ENCODE measurements around the gene SUPT4H1.
"Not testable (repeated sequence)": the region's sequence is repeated elsewhere in the genome, so short reads cannot be mapped to it uniquely, and the experiment has no call there.

The SUPT4H1 gene

GRCh38 chr17:58362368-58363014 is 10.5 kb upstream of the SUPT4H1 start:
- no peak for DNase-seq

- DNase-seq = no peak
These were observed 8.5 kb upstream of the SUPT4H1 start for GRCh38 chr17:58360296-58361063.

GRCh38 chr17:58358408-58359172 is 6.6 kb upstream of the SUPT4H1 start:
- no peak for DNase-seq

- no peak for DNase-seq
These were observed 5.6 kb upstream of the SUPT4H1 start for GRCh38 chr17:58357312-58358297.

- no peak for DNase-seq
These were observed 4.2 kb upstream of the SUPT4H1 start for GRCh38 chr17:58356231-58356630.

GRCh38 chr17:58354541-58355216 is 2.7 kb upstream of the SUPT4H1 start:
- DNase-seq = no peak

GRCh38 chr17:58353389-58353825 is 1.4 kb upstream of the SUPT4H1 start:
- no peak for DNase-seq

- peak in 1 of 2 donors; percentile 47 for DNase-seq
These were observed 791 bp upstream of the SUPT4H1 start for GRCh38 chr17:58352596-58353388.

- DNase-seq = no peak
These were observed 819 bp downstream of the SUPT4H1 start for GRCh38 chr17:58351182-58351581.

- no peak for DNase-seq
These were observed 4.0 kb downstream of the SUPT4H1 start for GRCh38 chr17:58348038-58348437.

- DNase-seq = no peak
These were observed 6.5 kb downstream of the SUPT4H1 start for GRCh38 chr17:58345500-58345899.

GRCh38 chr17:58344791-58345157 is 7.2 kb downstream of the SUPT4H1 start:
- peak in 1 of 2 donors; percentile 22 for DNase-seq

- peak; percentile 45 to 94 for DNase-seq
These were observed 7.8 kb downstream of the SUPT4H1 start for GRCh38 chr17:58344047-58344790.

- DNase-seq = no peak
These were observed 8.9 kb downstream of the SUPT4H1 start for GRCh38 chr17:58343131-58343530.

GRCh38 chr17:58341861-58342475 is 10.0 kb downstream of the SUPT4H1 start:
- no peak for DNase-seq

GRCh38 chr17:58341136-58341860 is 10.7 kb downstream of the SUPT4H1 start:
- DNase-seq = not testable (repeated sequence)

- no peak for DNase-seq
These were observed 11.6 kb downstream of the SUPT4H1 start for GRCh38 chr17:58340405-58340876.

- no peak for DNase-seq
These were observed 12.1 kb downstream of the SUPT4H1 start for GRCh38 chr17:58339755-58340404.
